ENCODE measurements around the gene CDK12.

Gene CDK12

DNA sequence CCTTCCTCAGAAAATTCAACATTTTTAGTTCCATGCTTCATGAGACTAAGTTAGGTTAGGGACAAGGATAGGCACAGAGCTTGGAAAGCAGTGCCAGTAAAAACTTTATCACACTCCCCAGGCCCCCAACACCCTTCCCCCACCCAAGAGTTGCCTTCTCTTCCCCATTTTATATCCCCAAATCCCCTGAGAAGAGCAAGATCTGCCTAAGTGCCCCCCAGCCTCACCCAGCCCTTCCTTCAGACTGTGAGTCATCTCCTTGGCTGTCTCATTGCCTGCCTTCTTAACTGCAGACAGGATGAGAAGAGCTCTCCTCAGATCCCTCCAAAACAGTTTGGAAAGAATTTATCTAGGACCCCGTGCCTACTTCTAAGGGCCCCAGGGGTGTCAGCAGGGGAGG lies 90.6 kb downstream of the CDK12 start:
- DNase-seq, result no peak

DNA sequence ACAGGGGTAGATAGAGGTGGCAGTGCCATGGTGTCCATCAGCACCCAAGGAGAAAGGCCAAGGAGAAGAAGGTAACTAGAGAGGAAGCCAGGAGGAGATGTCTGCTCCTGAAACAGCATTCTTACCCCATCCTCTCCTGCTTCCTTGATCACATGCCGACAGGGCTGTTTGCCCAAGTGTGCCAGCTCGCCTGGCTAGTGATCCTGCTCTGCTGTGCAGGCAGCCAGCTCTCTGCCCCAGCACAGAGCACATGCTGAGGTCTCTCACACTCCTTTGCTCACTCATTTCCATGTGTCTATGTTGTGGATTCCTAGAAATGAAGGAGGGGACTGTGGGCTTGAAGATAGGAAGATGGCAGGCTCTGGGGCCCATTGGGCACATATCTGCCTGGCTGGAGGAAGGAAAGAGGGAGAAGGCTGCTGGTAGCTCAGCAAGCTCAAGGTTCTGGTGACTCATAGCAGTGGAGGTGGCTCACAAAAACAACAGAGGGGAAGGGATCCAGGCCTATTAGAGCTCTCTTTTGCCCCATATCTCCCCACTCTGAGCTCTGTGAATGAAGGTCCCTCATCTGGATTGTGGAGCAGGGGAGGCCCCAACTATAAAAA lies 92.2 kb downstream of the CDK12 start:
- no peak for DNase-seq

DNA sequence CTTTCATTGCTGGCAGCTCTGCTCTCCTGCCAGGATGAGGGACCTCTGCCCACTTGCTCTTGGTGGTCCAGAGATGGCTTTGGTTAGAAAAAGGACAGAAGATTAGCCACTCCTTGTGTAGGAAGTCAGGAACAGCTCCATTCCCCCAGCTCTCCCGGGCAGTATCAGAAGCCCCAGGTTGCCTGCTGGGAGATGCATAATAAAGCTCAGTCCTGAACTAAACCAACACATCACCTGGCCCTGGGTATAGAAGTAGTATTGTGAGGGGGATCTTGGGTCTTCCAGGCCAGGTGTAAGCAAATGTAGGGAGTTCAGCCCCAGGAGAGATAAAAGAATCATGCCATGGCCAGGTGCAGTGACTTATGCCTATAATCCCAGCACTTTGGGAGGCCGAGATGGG lies 94.1 kb downstream of the CDK12 start:
- DNase-seq, result no peak

DNA sequence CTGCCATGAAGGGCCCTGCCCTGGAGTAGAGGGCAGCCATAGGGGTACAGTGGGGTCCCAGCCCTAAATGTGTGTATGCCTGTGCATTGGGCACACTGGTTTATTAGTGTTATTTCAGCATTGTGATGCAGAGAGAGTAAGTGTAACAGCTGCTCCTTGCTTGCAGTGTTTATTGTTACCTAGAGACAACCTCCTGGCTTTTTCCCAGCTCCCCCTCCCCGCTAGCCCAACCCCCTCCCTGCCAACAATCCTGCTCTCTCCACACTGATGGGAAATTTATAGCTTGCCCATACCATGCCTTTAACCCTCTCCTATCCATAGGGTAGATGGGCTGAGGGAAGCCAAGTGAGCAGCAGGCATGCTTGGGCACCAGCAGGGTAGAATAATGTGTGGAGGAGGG lies 95.1 kb downstream of the CDK12 start:
- no peak for DNase-seq

DNA sequence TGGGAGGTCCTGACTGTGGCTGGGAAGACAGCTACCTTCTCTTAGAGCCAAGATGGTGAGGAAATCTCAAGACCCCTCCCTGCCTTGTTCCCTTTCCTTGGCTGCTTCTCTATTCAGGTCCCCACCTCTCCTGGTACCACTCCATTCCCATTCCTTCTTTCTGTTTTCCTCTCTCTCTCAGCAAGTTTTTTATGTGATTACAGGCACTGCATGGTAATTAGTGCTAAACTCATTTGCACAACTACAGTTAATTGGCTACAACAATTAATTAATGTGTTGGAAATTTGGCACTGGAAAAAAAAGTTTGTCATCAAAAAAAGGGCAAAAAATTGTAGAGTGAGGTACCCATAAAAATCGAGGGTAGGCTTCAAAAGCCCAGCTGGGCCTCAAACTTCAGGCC lies 101.1 kb downstream of the CDK12 start:
- DNase-seq, result no peak

DNA sequence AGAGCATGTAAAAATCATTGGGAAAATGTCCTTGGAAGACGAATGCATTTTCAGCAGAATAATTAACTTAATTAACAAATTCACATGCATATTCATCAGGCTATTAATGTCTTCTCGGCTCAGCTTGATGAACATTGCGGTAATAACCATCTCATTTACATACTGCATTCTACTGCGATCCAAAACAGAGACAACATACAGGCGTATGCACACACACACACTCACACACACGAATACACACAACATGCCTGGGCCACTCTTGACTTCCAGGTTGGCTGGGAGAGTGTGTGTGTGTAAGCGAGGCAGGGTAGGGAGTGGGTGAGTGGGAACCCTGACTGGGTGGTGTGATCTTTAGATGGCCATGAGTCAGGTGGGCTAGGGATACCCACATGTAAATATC lies 101.7 kb downstream of the CDK12 start:
- DNase-seq, result no peak

DNA sequence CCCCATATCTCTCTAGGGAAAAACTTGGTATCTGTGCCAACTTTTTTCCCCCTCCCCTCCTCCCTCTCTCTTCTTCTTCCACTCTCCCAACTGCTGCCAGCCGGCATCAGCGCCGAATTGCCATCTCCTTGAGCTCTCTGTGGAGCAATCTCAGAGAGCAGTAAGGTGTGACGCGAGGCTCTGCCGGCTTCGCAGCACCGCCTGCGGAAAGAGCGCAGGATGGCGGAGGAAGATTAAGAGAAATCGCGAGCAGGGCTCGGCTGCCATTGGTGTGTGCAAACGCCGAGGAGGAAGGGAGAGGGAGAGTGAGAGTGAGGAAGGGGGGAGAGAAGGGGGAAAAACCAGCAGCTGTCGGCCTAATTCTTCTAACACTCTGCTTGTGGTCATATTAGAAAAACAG lies 102.2 kb downstream of the CDK12 start:
- DNase-seq, result no peak

DNA sequence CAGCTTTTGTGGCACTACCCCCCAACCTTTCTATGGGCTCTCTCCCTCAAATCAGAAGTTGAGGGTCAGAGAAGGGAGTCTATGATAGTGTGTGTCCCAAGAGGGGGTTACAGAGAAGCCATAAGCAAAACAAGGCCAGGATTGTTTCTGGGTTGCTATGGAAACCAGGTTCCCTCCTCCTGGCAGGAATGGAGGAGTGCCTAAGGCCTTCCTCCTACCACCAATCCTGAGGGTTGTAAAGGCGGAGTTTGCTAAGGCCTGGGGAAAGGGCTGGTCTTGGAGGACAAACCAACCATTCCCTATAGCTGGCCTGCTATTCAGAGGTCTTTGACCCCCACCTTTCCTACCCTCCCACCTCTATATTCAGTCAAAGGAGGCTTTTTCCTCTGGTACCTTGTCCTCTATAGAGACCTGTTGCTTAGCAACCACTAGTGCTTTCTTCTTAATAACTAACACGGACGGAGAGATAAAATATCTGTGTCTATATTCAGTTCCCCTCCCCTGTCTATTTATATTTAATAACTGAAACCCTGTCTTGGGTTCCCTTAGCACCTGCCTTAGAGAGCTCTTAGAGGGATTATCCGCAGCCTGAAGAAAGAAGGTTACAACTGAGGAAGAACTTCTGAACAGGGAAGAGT lies 103.0 kb downstream of the CDK12 start:
- no peak for DNase-seq

DNA sequence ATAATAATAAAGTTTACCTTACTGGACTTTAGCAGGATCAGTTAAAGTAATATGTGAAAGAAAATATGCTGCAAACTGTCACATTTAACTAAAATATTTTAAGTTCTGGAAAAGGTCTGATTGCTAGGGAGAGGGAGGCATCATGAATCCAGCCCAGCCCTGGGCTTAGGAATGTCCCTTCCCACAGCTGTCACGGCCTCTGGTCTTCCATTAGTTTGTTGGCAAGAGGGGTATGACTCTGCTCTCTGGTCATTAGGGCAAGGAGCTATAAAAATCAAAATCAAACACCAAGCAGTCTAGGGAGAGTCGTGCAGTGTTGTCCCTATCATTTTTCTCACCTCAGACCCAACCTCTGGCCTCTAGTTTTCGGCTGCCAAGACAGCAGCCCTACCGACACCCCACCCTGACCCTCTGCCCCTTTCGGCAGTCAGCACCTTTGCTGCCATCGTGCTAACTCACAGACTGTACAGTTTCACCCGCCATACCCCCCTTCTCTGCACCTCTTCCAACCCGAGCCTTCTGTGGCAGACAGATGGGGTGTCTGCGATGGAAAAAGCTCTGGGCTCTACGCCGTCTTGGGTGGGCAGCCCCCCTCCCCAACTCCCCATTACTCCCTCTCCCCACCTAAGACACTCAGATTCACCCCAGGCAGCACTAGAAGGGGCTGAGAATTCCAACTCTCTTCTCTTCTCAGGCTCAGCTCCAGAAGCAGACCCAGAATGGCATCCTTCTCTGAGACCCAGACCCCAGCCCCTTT lies 105.0 kb downstream of the CDK12 start:
- no peak for DNase-seq

DNA sequence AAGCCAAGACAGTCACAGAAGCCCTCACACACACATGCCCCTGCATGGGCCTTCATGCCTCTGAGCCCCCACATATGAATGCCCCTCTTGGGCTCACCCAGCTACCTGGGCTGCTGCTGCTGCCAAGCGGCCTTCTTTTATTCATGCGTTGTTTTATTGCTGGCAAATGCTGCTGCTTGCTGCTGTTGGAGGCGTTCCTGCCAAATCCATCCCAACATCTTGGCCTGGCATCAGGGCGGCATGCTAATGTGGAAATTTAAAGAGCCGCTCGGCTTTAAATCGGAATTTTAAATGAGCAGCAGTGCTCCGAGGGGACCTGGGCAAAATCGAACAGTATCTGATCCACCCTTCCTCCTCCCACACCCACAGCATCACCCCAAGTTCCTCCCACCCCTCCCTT lies 107.4 kb downstream of the CDK12 start:
- DNase-seq, result no peak

DNA sequence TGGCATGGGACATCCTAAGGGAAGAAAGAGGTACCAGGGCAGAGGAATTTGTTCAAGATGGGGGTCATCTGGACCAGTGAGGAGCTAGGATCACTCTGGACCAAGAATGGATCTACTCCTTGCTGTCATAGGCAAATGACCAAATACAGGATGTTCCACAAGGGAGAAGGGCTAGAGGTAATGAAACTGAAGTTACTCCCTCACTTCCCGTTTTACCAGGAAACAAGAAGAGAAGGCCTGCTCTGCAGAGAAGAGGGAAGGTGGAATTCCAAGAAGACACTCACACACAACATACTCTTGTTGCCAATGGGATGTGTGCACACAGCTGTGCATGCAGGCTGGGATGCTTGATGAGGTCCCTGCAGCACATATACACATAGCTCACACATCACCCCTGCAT lies 107.8 kb downstream of the CDK12 start:
- DNase-seq, result no peak

DNA sequence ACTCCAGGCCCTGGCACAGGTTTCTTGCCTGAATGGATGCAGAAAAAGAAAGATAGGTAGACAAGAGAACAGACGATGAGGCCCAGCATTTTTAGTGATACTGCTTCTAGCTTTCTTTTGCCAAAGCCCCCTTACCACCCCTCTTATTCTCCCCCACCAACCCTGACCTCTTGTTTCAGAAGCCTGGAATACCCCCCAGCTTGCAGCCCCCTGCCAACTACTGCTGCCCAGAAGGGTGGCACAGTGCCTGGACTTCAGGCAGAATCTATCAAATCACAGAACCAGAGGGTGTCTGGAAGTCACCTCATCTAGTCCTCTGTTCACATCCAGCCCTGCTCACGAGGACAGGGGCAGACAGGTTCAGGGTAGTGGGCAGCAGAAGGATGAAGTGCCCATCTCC lies 110.8 kb downstream of the CDK12 start:
- no peak for DNase-seq

DNA sequence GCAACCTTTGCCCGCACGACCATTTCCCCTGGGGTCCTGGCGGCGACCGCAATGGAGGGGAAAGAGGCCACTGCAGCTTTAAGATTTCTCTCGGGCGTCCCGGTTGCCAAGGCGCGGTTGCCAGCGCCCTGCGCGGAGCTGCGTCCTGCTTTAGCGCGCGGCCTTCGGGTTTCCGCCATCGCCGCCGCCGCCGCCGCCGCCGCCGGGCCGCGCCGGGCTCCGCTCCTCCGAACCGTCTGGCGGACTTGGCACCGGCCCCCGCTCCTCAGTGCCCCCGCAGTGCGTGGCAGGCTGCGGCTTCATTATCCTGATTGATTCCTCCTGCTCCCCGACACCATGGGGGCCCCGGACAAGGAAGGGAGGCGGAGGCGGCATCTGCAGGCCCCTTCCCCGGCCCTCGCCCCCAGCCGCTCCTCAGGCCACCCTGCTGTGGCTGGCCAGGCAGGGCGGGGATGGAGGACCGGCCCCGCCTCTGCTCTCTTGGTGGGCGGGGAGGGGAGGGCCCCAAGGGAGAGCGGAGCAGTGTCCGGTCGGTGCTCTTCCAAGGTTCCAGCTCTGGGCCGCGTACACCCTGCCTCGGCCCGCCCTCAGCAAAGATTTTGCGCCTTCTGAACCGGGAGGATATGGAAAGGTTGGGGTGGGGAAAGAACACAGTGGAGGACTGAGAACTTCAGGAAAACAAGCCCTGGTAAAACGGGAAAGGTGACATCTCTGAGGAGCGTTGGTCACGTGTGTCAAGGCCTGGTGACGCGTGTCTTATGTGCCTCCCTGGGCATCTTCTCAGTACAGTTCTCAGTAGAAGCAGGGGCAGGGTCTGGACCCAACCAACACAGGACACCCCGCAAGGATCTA lies 112.4 kb downstream of the CDK12 start:
- no peak for DNase-seq

DNA sequence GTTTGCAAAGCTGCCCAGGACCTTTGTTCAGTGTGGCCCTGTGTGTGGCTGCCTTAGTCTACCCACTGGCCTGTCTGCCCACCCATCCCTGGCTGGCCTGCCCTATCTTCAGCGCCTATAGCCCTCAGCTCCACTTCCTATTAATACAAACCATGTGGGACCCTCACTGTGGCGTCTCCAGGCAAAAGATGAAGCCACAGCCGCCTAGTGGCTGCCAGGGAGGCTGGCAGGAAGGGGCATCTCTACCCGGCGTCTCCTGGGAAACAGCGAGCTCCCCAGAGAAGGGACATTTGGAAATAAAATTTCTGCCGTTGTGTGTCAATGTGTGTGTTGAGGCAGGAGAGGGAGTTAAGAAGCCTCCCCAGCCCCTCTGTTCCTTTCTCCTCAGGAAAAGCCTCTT lies 114.9 kb downstream of the CDK12 start:
- DNase-seq, result no peak

DNA sequence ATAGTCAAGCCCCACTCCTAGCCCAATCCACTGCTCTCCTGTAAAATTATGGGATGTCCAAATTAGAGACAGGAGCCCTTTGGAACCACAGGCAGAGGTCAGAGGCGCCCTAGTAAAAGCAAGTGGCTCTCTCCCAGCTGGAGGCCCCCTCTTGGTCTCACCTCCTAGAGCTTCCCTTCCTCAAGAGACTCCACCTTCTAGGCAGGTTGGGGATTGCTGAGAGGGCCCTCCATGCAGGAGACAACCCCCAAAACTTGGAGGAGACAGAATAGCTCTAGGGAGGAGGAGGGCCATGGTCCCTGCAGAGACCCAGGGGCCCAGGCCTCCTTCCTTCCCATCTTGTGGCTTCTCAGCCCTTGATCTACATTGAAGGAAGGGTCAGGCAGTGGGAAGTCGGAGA lies 117.0 kb downstream of the CDK12 start:
- no peak for DNase-seq

DNA sequence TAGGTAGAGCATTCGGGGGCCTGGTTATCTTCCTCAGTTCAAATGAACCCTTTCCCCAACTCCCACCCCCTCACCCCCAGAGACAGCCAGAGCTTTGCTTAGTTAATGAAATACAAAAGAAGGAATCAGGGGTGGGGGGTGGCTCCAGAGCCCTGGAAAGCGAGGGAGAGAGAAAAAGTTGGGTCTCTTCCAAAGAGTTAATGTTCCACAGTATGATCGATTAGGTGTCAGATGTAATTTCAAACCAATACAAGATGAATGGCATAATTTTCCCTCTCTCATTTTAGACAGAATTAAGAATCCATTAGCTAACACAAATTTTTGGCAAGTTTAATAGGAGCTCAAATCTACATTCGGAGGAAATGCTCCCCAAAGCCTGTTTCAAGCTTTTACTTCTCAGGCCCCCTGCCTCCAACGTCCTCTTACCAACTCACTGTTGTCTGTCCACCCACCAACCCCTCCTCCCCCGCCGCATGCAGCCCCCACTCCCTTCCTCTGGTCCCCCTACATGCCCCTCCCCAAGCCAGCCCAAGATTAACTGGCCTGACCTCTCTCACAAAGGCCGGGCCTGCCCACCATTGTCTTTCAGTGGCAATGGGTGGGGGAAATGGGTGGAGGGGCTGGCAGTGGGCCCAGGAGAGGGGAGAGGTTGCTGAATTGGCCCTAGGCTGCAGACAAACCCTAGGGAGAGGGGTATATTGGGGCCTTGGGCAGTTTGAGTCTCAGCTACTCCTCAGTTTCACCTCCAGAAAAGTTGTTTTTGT lies 118.2 kb downstream of the CDK12 start:
- DNase-seq, result no peak

DNA sequence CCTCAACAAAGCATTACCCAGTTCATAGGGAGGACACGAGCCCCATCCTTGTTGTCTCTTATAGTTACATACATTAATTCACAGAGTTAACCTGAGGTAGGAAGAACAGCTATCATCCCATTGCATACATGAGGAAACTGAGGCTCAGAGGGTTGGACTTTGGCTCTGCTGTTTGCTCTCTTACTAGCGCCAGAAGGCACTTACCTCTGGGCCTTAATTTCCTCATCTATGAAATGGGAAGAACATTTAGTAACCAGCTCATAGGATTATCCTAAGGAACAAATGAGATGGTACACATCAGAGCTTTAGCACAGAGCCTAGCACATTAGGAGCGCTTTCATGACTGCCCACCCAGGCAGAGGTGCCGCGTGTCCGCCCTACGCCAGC lies 118.8 kb downstream of the CDK12 start:
- DNase-seq, result no peak

DNA sequence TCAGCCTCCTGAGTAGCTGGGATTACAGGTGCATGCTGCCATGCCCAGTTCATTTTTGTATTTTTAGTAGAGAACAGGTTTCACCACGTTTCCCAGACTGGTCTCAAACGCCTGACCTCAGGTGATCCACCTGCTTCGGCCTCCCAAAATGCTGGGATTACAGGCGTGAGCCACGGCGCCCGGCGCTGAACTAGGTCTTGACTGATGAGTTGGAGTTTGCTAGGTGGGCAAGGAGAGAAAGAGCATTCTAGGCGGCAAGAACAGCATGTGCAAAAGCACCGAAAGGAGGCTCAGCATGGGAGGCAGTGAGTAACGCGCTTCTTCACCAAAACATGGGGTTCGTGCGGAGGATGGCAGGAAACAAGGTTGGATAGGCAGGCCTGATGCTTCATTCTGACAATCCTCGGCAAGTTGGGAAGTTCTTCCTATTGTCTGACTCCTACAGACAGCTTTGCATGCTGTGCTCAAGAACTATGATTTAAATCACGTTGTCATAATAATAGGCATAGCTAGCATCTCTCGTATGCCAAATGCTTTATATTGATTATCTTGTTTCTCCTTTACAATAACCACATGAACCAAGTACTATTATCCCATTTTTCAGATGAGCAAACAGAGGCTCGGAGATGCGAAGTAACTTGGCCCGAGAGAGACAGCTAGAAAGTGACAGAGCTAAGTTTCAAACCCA lies 119.9 kb downstream of the CDK12 start:
- DNase-seq, result no peak

DNA sequence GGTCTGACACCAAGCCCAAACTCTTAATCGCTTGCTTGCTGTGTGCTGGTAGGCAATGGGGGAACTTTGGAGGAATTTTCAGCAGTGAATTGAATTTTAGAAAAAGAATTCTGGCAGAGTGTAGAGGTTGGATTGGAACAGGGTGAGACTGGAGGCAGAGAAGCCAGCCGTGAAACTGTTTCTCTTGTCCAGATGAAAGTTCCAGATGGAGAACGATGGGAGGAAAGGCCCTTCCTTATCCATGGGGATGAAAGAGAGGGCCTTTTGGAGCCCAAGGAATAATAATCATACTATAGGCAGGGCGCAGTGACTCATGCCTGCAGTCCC lies 120.4 kb downstream of the CDK12 start:
- no peak for DNase-seq

DNA sequence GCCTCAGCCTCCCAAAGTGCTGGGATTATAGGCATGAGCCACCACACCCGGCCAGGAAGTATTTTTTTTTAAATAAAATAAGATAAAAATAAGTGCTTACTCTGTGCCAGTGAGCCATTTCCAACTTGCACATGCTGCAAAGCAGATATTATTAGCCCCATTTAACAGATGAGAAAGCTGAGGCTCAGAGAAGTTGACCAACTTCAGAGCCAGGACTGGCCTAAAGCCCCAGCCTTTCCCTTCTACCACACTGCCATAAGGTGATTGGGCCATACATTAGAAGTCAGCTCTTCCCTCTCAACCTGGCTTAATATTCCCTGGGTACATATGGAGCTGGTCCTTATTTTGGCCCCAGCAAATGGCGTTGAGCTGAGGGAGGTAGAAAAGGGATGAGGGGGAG lies 121.4 kb downstream of the CDK12 start:
- DNase-seq, result no peak

Measured in activated CD8-positive, alpha-beta memory T cell treated with anti-CD3 and anti-CD28 coated beads, Interleukin-2, amount 50 U/mL, for 4 hours (primary cell).